ENCODE measurements around the gene VEGFC. TPM values are rescaled to one million over a fixed set of nuclear protein-coding genes. Genes with fewer than 3 reads are reported as not detected.
A peak's percentile ranks its signal among the peaks of the same experiment; 100 is the strongest.

The VEGFC gene
- total and polyA plus RNA-seq, 5 donors: 4.2 to 11.4 (median 6.7) TPM

GRCh38 chr4:176781739-176782100 lies 11.0 kb downstream of the VEGFC start:
- no peak overlapping the region for H3K27ac ChIP-seq (ENCODE audit: low read length)
- 57% methylated on average over 4 of the region's 4 CpGs for WGBS
- H3K4me1 ChIP-seq (ENCODE audit: control insufficient read depth, insufficient read depth, low read length): no peaks in the 10 kb centered on the region
- H3K27me3 ChIP-seq (ENCODE audit: control insufficient read depth, insufficient read depth): no peaks in the 10 kb centered on the region
- intact Hi-C loops (cut with DNase I): loop anchor here in 1 of 4 donors (10.0 kb wide), 1 partner anchor 263 kb away; no protein-coding TSS in a partner anchor
- no peaks in the 10 kb centered on the region for H3K9me3 ChIP-seq (ENCODE audit: control insufficient read depth, low read length)
- ATAC-seq (no peak), DNase-seq (no peak)
- peak overlapping the region; percentile 25 for H3K4me3 ChIP-seq (ENCODE audit: low read length)

- no peaks in the 10 kb centered on the region for H3K4me1 ChIP-seq (ENCODE audit: control insufficient read depth, insufficient read depth, low read length)
- 30% methylated on average over 1 of the region's 1 CpG for WGBS
- DNase-seq (no peak), ATAC-seq (peak in 1 of 2 donors; percentile 15)
- H3K27ac ChIP-seq (ENCODE audit: low read length): no peak overlapping the region
- intact Hi-C loops (cut with DNase I): loop anchor here in 1 of 4 donors (10.0 kb wide), 1 partner anchor 264 kb away; no protein-coding TSS in a partner anchor
- H3K27me3 ChIP-seq (ENCODE audit: control insufficient read depth, insufficient read depth): no peaks in the 10 kb centered on the region
- H3K9me3 ChIP-seq (ENCODE audit: control insufficient read depth, low read length): no peaks in the 10 kb centered on the region
- H3K4me3 ChIP-seq (ENCODE audit: low read length): no peak overlapping the region
These were observed 11.6 kb downstream of the VEGFC start for GRCh38 chr4:176780995-176781738.

- WGBS: 87% methylated on average over 4 of the region's 4 CpGs
- intact Hi-C loops (cut with DNase I): no loop called here
- Histone ChIP-seq H3K4me1 (ENCODE audit: control insufficient read depth, insufficient read depth, low read length) (no peaks in the 10 kb centered on the region), H3K9me3 (ENCODE audit: control insufficient read depth, low read length) (no peaks in the 10 kb centered on the region), H3K4me3 (ENCODE audit: low read length) (no peak overlapping the region), H3K27ac (ENCODE audit: low read length) (no peak overlapping the region), H3K27me3 (ENCODE audit: control insufficient read depth, insufficient read depth) (no peaks in the 10 kb centered on the region)
- DNase-seq (no peak), ATAC-seq (no peak)
These were observed 13.3 kb downstream of the VEGFC start for GRCh38 chr4:176779421-176779820.

GRCh38 chr4:176778491-176778890 lies 14.2 kb downstream of the VEGFC start:
- DNase-seq (no peak), ATAC-seq (no peak)
- H3K27me3 ChIP-seq (ENCODE audit: control insufficient read depth, insufficient read depth): no peaks in the 10 kb centered on the region
- intact Hi-C loops (cut with DNase I): no loop called here
- H3K4me1 ChIP-seq (ENCODE audit: control insufficient read depth, insufficient read depth, low read length): no peaks in the 10 kb centered on the region
- 92% methylated on average over 4 of the region's 4 CpGs for WGBS
- H3K9me3 ChIP-seq (ENCODE audit: control insufficient read depth, low read length): no peaks in the 10 kb centered on the region
- H3K4me3 ChIP-seq (ENCODE audit: low read length): no peak overlapping the region
- H3K27ac ChIP-seq (ENCODE audit: low read length): no peak overlapping the region

GRCh38 chr4:176778063-176778462 lies 14.7 kb downstream of the VEGFC start:
- Histone ChIP-seq H3K27ac (ENCODE audit: low read length) (no peak overlapping the region), H3K4me3 (ENCODE audit: low read length) (no peak overlapping the region), H3K27me3 (ENCODE audit: control insufficient read depth, insufficient read depth) (no peaks in the 10 kb centered on the region), H3K9me3 (ENCODE audit: control insufficient read depth, low read length) (no peaks in the 10 kb centered on the region), H3K4me1 (ENCODE audit: control insufficient read depth, insufficient read depth, low read length) (no peaks in the 10 kb centered on the region)
- no peak for DNase-seq
- WGBS: 18% methylated on average over 2 of the region's 2 CpGs
- no peak for ATAC-seq
- intact Hi-C loops (cut with DNase I): no loop called here

- Histone ChIP-seq H3K27me3 (ENCODE audit: control insufficient read depth, insufficient read depth) (no peaks in the 10 kb centered on the region), H3K4me1 (ENCODE audit: control insufficient read depth, insufficient read depth, low read length) (no peaks in the 10 kb centered on the region), H3K27ac (ENCODE audit: low read length) (no peak overlapping the region), H3K9me3 (ENCODE audit: control insufficient read depth, low read length) (no peaks in the 10 kb centered on the region), H3K4me3 (ENCODE audit: low read length) (no peak overlapping the region)
- DNase-seq: no peak
- WGBS: 81% methylated on average over 1 of the region's 1 CpG
- intact Hi-C loops (cut with DNase I): no loop called here
- ATAC-seq: no peak
These were observed 17.4 kb downstream of the VEGFC start for GRCh38 chr4:176775338-176775737.

- 58% methylated on average over 4 of the region's 4 CpGs for WGBS
- H3K4me3 ChIP-seq (ENCODE audit: low read length): no peak overlapping the region
- intact Hi-C loops (cut with DNase I): no loop called here
- no peaks in the 10 kb centered on the region for H3K4me1 ChIP-seq (ENCODE audit: control insufficient read depth, insufficient read depth, low read length)
- DNase-seq (no peak), ATAC-seq (no peak)
- no peak overlapping the region for H3K27ac ChIP-seq (ENCODE audit: low read length)
- H3K27me3 ChIP-seq (ENCODE audit: control insufficient read depth, insufficient read depth): no peaks in the 10 kb centered on the region
- H3K9me3 ChIP-seq (ENCODE audit: control insufficient read depth, low read length): no peaks in the 10 kb centered on the region
These were observed 17.9 kb downstream of the VEGFC start for GRCh38 chr4:176774852-176775251.

- intact Hi-C loops (cut with DNase I): no loop called here
- ATAC-seq (no peak), DNase-seq (no peak)
- Histone ChIP-seq H3K4me1 (ENCODE audit: control insufficient read depth, insufficient read depth, low read length) (no peaks in the 10 kb centered on the region), H3K4me3 (ENCODE audit: low read length) (no peak overlapping the region), H3K9me3 (ENCODE audit: control insufficient read depth, low read length) (no peaks in the 10 kb centered on the region), H3K27ac (ENCODE audit: low read length) (no peak overlapping the region), H3K27me3 (ENCODE audit: control insufficient read depth, insufficient read depth) (no peaks in the 10 kb centered on the region)
- 72% methylated on average over 2 of the region's 2 CpGs for WGBS
These were observed 23.2 kb downstream of the VEGFC start for GRCh38 chr4:176769514-176769913.

- DNase-seq (no peak), ATAC-seq (peak in 1 of 2 donors; percentile 35)
- no peak overlapping the region for H3K27ac ChIP-seq (ENCODE audit: low read length)
- H3K27me3 ChIP-seq (ENCODE audit: control insufficient read depth, insufficient read depth): no peaks in the 10 kb centered on the region
- intact Hi-C loops (cut with DNase I): no loop called here
- 96% methylated on average over 1 of the region's 1 CpG for WGBS
- no peaks in the 10 kb centered on the region for H3K9me3 ChIP-seq (ENCODE audit: control insufficient read depth, low read length)
- no peak overlapping the region for H3K4me3 ChIP-seq (ENCODE audit: low read length)
- no peaks in the 10 kb centered on the region for H3K4me1 ChIP-seq (ENCODE audit: control insufficient read depth, insufficient read depth, low read length)
These were observed 25.5 kb downstream of the VEGFC start for GRCh38 chr4:176767183-176767582.

GRCh38 chr4:176762661-176763308 lies 29.9 kb downstream of the VEGFC start:
- ATAC-seq: no peak
- no peak overlapping the region for H3K4me3 ChIP-seq (ENCODE audit: low read length)
- H3K9me3 ChIP-seq (ENCODE audit: control insufficient read depth, low read length): no peaks in the 10 kb centered on the region
- no peaks in the 10 kb centered on the region for H3K4me1 ChIP-seq (ENCODE audit: control insufficient read depth, insufficient read depth, low read length)
- H3K27ac ChIP-seq (ENCODE audit: low read length): no peak overlapping the region
- DNase-seq: no peak
- no peaks in the 10 kb centered on the region for H3K27me3 ChIP-seq (ENCODE audit: control insufficient read depth, insufficient read depth)
- intact Hi-C loops (cut with DNase I): no loop called here
- 76% methylated on average over 3 of the region's 3 CpGs for WGBS

GRCh38 chr4:176761872-176762271 lies 30.9 kb downstream of the VEGFC start:
- H3K4me3 ChIP-seq (ENCODE audit: low read length): no peak overlapping the region
- ATAC-seq (no peak), DNase-seq (no peak)
- H3K4me1 ChIP-seq (ENCODE audit: control insufficient read depth, insufficient read depth, low read length): no peaks in the 10 kb centered on the region
- 91% methylated on average over 3 of the region's 3 CpGs for WGBS
- no peaks in the 10 kb centered on the region for H3K27me3 ChIP-seq (ENCODE audit: control insufficient read depth, insufficient read depth)
- intact Hi-C loops (cut with DNase I): no loop called here
- no peaks in the 10 kb centered on the region for H3K9me3 ChIP-seq (ENCODE audit: control insufficient read depth, low read length)
- H3K27ac ChIP-seq (ENCODE audit: low read length): no peak overlapping the region
